ENCODE data around the gene LRRC27. TPM values are rescaled to one million over a fixed set of nuclear protein-coding genes. Genes with fewer than 3 reads are reported as not detected.

Gene LRRC27
- 15.5 TPM for total RNA-seq
- long read RNA-seq, full-length matches to known transcripts = 5 of 17 reads
- long read RNA-seq, partial matches to known transcripts = 4 of 17 reads
- long read RNA-seq, other reads (novel, unspliced or antisense) = 8 of 17 reads

DNA sequence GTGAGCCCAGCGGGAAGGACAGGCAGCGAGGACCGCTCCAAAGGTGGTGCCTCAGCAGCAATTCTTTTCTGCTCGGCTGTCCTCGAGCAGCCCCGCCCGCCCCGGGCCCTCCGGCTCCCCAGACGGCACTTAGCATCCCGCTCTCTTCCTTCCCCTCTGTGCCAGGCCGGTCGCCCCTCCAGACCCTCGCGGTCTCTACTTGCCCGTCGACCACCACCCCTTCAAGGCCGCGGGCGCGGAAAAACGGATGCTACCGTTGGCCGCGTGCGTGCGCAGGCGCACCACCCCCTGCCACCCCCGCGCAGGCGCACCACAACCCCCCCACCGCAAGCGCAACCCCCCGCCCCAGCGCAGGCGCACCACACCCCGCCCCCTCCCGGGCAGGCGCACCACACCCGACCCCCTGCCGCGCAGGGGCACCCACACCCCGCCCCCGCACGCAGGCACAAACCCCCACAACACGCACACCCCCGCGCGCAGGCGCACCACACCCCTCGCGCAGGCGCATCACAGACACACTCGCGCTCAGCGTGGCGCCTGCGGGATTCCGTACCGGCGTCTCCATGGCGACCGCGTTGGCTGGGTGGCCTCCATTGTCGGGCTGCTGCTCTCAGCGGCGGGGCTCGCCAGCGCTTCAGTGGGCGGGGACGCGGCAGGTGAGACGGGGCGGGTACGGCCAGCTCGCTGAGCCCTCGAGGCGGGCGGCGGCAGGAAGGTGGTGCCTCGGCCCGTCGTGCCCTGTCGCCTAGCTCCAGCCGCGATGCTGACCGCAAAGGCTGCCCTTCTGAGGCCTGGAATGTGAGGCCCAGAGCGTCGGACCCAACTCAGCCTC lies at the start of gene LRRC27:
Gene LRRC27, plus strand, starts transcription at position 593 of the 832 bp plus-strand sequence. CDS start 1,332 bp downstream, outside the sequence.
- Histone ChIP-seq H3K4me1 (peaks cover 54% of the 10 kb centered on the region), H3K36me3 (no peaks in the 10 kb centered on the region)

DNA sequence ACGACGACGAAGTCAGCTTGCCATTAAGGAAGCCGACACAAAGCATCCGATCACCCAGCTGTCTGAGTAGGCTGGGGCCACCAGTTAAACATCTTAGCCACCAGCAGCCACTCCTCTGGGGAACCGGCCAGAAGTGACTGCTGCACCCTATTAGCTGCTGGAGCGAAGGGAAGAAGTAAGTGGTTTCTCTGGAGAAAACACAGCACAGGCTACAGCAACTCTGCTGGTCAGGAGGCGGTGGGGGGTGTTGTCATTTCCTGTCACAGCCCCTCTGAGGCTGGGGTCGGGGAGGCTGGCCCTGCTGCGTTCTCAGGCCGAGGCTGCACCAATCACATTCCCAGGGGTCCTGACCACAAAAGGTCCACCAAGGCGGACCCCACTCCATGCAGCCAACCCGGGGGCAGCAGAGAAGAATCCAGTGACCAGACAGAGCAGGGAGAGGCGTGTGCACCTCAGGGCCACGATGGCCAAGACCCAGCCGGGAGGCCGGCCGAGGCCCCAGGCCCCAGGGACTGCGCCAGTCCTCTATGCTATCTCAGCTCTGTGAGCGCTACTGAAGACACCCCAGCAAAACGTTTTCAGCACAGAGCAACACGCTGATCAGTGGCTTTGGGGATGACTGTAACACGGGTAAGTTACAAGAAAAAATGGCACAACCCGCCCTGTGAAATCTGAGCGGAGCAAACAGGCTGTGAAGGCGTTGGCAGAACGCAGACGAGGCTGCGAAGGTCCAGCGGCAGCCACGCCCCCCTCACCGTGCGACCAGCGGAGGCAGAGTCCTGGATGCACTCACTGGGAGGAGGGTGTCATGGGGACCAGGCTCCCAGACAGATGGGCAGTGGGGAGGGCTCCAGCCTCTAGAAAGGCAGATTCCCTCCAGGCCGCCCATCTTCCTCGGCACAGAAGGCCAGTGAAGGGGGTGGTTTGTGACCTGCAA lies 49.1 kb upstream of the LRRC27 start:
- no peaks in the 10 kb centered on the region for H3K27me3 ChIP-seq (ENCODE audit: low read depth)
- no peak for TF ChIP-seq CTCF (IDR thresholded peaks at IDR 0.05)
- ATAC-seq (peak in 1 of 2 donors; percentile 41), DNase-seq (peak; percentile 29)
- no peak overlapping the region for H3K4me3 ChIP-seq
- H3K4me1 ChIP-seq = no peaks in the 10 kb centered on the region
- H3K36me3 ChIP-seq = no peaks in the 10 kb centered on the region
- no peak overlapping the region for H3K27ac ChIP-seq
- no peaks in the 10 kb centered on the region for H3K9me3 ChIP-seq
- intact Hi-C loops (cut with DNase I) = no loop called here

More for the DNA sequence above, at the start of gene LRRC27:
- ATAC-seq = peak; percentile 90 to 97
- H3K4me3 ChIP-seq = peak within 1 kb of the TSS; percentile 91
- intact Hi-C loops (cut with DNase I) = no loop called here
- TF ChIP-seq CTCF (IDR thresholded peaks at IDR 0.05) = no peak
- peak; percentile 99 for DNase-seq
- no peaks in the 10 kb centered on the region for H3K9me3 ChIP-seq
- no peaks in the 10 kb centered on the region for H3K27me3 ChIP-seq (ENCODE audit: low read depth)
- H3K27ac ChIP-seq = peak within 1 kb of the TSS; percentile 88

DNA sequence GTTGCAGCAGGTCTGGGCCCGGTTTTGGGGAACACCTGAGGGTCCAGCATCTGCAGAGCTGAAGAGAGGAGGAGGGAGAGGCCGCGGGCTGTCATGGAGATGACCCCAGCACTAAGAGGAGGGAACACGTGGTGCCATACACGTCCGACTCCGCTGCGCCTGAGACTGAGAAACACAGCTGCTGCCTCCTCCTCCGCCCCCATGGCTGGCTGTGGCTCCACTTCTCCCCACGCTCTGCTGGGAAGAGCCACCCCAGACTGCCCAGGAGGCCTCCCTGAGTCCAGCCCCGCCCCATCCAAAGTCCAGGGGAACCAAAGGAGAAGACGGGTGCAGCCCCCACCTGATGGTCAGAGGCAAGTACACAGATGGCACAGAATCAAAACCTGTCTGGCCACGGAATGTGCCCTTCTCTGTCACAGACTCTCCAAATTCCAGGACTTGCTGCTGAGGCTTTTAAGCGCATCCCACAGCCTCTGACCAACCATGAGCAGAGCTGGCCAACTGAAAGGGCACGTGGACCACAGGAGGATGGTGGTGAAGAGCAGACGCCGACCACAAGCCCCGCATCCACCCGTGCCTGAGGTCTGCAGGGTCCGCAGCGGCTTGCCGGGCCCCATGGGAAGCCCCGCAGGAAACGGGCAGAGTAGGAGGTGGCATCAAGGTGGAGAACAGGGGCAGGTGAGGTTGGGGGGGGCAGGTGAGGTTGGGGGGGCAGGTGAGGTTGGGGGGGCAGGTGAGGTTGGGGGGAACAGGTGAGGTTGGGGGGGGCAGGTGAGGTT lies 48.2 kb upstream of the LRRC27 start:
- Histone ChIP-seq H3K4me3 (no peak overlapping the region), H3K27me3 (ENCODE audit: low read depth) (no peaks in the 10 kb centered on the region)

GRCh38 chr10:132289439-132289838 lies 42.6 kb upstream of the LRRC27 start:
- H3K9me3 ChIP-seq = peaks cover 7% of the 10 kb centered on the region
- no peak overlapping the region for H3K27ac ChIP-seq
- H3K4me3 ChIP-seq = no peak overlapping the region
- TF ChIP-seq CTCF (IDR thresholded peaks at IDR 0.05) = no peak
- H3K27me3 ChIP-seq (ENCODE audit: low read depth) = no peaks in the 10 kb centered on the region
- H3K4me1 ChIP-seq = no peaks in the 10 kb centered on the region
- no peak for DNase-seq
- intact Hi-C loops (cut with DNase I) = no loop called here
- H3K36me3 ChIP-seq = no peaks in the 10 kb centered on the region
- ATAC-seq = no peak

More for the DNA sequence above, 48.2 kb upstream of the LRRC27 start:
- DNase-seq = peak; percentile 39
- Histone ChIP-seq H3K4me1 (no peaks in the 10 kb centered on the region), H3K9me3 (peaks cover 2% of the 10 kb centered on the region), H3K36me3 (no peaks in the 10 kb centered on the region), H3K27ac (no peak overlapping the region)
- TF ChIP-seq CTCF (IDR thresholded peaks at IDR 0.05) = no peak
- ATAC-seq = no peak
- intact Hi-C loops (cut with DNase I) = no loop called here

- ATAC-seq (no peak), DNase-seq (peak; percentile 31)
- TF ChIP-seq CTCF (IDR thresholded peaks at IDR 0.05) = no peak
- no peak overlapping the region for H3K4me3 ChIP-seq
- intact Hi-C loops (cut with DNase I) = no loop called here
- no peaks in the 10 kb centered on the region for H3K36me3 ChIP-seq
- no peak overlapping the region for H3K27ac ChIP-seq
- no peaks in the 10 kb centered on the region for H3K27me3 ChIP-seq (ENCODE audit: low read depth)
- H3K9me3 ChIP-seq = peaks cover 7% of the 10 kb centered on the region
- no peaks in the 10 kb centered on the region for H3K4me1 ChIP-seq
Observed at GRCh38 chr10:132290631-132291030, 41.4 kb upstream of the LRRC27 start.
